PFSK-1 (cell line): ENCODE data around the gene TRMT2B.

Experiments used
- FOXP2 ChIP-seq: optimal IDR thresholded peaks from 2 replicates; pipeline ENCODE3; 2011; ENCODE audit warnings: borderline replicate concordance, control low read depth, inconsistent platforms; ENCODE audit not compliant: insufficient read depth; ENCODE audit errors: extremely low read length, extremely low read depth
- POLR2AphosphoS5 ChIP-seq: IDR thresholded peaks from 2 replicates; pipeline ENCODE4 v1.6.1; 2012; ENCODE audit warnings: low read depth, mild to moderate bottlenecking, control low read depth, low read length, moderate library complexity
- SIN3A ChIP-seq: IDR thresholded peaks from 2 replicates; pipeline ENCODE4 v1.6.1; 2012; ENCODE audit warnings: mild to moderate bottlenecking, low read length, moderate library complexity, borderline replicate concordance; ENCODE audit not compliant: insufficient read depth
- TAF1 ChIP-seq: IDR thresholded peaks from 2 replicates; pipeline ENCODE4 v1.6.1; 2012; ENCODE audit warnings: low read length, control low read depth, borderline replicate concordance; ENCODE audit not compliant: insufficient read depth
- TF ChIP-seq, protein P1 (sequence below), 2 experiments: IDR thresholded peaks; 2 replicates each; pipeline versions ENCODE4 v1.6.1 to v1.8.0; 2011 to 2012; ENCODE audit warnings: low read depth in 2 of 2, low read length in 2 of 2, control low read depth in 1 of 2, inconsistent platforms in 1 of 2, mild to moderate bottlenecking in 1 of 2, moderate library complexity in 1 of 2; ENCODE audit not compliant: insufficient read depth in 1 of 2

Gene TRMT2B

DNA sequence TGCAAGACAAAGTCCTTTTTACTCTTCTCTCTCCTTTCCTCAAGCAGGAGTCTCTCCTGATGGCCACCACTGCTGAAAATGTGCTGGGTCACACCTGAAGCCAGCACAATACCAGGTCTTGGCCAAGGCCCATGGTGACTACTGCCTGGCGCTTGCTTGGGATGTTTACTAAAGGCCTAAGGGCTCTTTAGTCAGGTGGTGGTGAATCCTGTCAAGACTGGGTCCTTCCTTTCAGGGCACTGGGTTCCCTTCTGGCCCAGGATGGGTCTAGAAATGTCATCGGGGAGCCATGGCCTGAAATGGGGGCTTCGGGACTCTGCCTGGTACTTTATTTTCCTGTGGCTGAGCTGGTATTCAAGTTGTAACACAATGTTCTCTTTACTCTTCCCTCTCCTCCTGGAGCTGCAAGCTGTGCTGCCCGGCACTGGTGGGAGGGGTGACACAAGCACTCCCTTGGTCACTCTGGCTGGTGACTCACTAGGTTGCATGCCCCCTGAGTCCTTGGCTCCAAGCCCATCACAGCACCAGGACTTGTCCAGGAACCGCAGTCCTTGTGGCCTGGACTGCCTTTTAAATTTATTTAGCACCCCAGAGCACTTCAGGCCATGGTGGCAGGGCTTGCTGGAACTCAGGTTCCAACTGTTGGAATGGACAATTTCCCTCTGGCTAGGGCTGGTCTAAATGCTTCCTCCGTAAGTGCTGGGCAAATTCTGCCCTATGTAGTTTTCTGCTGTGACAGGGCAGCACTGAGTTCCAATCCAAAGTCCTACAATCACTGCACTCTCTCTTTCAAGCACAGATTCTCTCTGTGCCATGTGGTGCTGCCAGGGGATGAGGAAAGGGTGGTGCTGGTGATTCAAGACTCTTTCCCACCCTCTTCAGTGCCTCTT lies 71.1 kb downstream of the TRMT2B start:
- TF ChIP-seq FOXP2 (no peak), POLR2AphosphoS5 (no peak), SIN3A (no peak), TAF1 (no peak)
- TF ChIP-seq, protein P1, sequence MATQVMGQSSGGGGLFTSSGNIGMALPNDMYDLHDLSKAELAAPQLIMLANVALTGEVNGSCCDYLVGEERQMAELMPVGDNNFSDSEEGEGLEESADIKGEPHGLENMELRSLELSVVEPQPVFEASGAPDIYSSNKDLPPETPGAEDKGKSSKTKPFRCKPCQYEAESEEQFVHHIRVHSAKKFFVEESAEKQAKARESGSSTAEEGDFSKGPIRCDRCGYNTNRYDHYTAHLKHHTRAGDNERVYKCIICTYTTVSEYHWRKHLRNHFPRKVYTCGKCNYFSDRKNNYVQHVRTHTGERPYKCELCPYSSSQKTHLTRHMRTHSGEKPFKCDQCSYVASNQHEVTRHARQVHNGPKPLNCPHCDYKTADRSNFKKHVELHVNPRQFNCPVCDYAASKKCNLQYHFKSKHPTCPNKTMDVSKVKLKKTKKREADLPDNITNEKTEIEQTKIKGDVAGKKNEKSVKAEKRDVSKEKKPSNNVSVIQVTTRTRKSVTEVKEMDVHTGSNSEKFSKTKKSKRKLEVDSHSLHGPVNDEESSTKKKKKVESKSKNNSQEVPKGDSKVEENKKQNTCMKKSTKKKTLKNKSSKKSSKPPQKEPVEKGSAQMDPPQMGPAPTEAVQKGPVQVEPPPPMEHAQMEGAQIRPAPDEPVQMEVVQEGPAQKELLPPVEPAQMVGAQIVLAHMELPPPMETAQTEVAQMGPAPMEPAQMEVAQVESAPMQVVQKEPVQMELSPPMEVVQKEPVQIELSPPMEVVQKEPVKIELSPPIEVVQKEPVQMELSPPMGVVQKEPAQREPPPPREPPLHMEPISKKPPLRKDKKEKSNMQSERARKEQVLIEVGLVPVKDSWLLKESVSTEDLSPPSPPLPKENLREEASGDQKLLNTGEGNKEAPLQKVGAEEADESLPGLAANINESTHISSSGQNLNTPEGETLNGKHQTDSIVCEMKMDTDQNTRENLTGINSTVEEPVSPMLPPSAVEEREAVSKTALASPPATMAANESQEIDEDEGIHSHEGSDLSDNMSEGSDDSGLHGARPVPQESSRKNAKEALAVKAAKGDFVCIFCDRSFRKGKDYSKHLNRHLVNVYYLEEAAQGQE (IDR thresholded peaks at IDR 0.05; ENCODE audit: insufficient read depth in 1 of 2, low read depth in 2 of 2, low read length in 2 of 2), result no peak

DNA sequence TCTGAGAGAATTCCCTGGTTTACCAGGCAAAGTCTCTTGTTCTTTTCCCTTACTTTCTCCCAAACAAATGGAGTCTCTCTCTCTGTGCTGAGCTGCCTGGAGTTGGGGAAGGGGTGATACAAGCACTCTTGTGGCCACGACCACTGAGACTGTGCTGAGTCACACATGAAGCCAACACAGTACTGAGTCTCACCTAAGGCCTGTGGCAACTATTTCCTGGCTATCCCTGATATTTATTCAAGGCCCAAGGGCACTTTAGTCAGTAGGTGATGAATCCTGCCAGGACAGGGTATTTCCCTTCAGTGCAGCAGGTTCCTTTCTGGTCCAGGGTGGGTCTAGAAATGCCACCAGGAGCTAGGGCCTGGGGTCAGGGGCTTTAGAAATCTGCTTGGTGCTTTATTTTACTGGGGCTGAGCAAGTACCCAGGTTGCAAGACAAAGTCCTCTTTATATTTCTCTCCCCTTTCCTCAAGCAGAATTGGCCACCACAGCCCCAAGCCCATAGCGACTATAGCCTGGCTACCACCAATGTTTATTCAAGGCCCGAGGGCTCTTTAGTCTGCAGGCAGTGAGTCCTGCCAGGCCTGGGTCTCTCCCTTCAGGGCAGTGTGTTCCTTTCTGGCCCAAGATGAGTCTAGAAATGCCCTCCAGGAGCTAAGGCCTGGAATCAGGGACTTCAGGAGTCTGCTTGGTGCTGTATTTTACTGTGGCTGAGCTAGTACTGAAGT lies 71.9 kb downstream of the TRMT2B start:
- TF ChIP-seq TAF1, result no peak

DNA sequence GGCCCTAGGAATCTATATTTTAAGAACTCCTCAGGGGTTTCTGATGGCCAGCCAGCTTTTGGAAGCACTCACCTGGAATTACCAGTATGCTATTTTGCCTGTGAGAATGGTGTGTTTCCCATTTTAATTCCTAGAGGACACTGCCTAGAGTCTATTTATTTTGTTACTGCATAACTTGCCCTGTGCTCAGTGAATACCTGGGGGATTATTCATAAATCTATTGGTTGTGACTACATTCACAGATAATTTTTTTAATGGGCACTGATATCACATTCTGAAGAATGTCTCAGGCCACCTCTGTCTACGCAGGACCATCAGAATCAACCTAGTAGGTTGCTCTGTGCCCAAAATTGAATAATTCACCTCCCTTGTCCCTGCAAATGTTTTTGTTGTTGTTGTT lies 75.7 kb downstream of the TRMT2B start:
- TF ChIP-seq SIN3A (no peak), TAF1 (no peak), FOXP2 (no peak)
- TF ChIP-seq, protein P1 (IDR thresholded peaks at IDR 0.05; ENCODE audit: insufficient read depth in 1 of 2, low read depth in 2 of 2, low read length in 2 of 2), result no peak

DNA sequence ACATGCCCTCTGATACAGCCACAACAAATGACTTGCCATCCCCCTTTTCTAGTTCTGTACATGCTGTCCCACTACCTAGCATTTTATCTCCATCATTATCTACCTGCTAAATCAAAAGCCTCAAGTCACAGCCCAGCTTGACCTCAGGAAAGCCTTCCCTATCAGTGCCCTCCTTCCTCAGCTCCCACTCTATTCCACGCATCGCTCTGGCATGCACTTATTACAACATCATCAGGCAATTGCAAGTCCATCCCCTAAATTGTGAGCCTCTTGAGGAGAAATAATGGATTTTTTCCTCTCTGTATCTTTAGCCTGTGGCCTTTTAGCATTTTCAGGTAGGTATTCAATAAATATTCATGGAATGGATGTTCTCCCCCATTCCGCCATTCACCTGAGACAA lies 76.7 kb downstream of the TRMT2B start:
- TF ChIP-seq, protein P1 (IDR thresholded peaks at IDR 0.05; ENCODE audit: insufficient read depth in 1 of 2, low read depth in 2 of 2, low read length in 2 of 2), result no peak
- TF ChIP-seq FOXP2 (no peak), POLR2AphosphoS5 (no peak), TAF1 (no peak), SIN3A (no peak)

DNA sequence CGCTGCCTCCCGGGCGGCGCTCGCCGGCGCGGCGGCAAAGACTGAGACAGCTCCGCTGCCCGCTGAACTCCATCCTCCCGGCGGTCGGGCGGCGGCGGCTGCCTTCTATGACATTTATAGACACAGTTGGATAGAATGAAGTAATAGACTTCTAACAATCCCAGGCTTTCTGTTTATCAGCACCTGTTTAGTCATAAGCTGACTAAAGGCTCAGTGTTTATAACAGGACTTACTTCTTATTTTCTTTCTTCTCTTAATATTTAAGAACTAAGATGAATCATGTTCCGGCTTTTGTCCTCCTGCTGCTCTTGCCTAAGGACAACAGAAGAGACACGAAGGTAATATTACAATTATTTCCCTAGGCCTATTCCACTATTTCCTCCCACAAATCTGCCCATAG lies 78.5 kb downstream of the TRMT2B start:
- no peak for TF ChIP-seq POLR2AphosphoS5
- TF ChIP-seq FOXP2, result no peak
- TF ChIP-seq, protein P1 (IDR thresholded peaks at IDR 0.05; ENCODE audit: insufficient read depth in 1 of 2, low read depth in 2 of 2, low read length in 2 of 2), result no peak
